Measurements from ENCODE around the gene TECPR1.

Gene TECPR1

GRCh38 chr7:98189559-98189958 is 62.5 kb downstream of the TECPR1 start:
- DNase-seq (ENCODE audit: low spot score): no peak
- no CpG with 5 or more reads among the region's 11 CpGs for WGBS, 2 donors (ENCODE audit: extremely low coverage in 2 of 2, insufficient read length in 2 of 2, insufficient replicate concordance in 1 of 2)

DNA sequence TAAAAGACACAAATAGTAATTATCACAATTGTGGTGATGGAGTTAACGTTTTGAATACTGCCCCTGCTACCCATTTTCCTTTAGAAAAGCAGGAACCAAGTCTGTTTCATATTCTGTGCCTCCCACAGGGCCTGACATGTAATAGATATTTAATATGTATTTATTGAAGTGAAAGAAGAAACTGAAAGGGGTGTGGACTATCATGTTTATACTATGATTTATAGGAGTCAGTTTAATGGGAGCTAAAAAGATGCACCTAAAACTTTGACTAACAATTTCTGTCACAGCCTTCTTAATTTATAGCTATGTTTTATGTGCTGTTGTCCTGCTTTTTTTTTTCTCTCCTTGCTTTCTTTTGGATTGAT is 64.9 kb downstream of the TECPR1 start:
- H3K9ac ChIP-seq (ENCODE audit: low read depth, low read length, poor library complexity): no peak overlapping the region
- H2BK12ac ChIP-seq (ENCODE audit: low read length): no peak overlapping the region
- H2AK5ac ChIP-seq (ENCODE audit: low read depth, low read length): no peak overlapping the region
- no peak overlapping the region for H2BK5ac ChIP-seq (ENCODE audit: low read length)
- H3K14ac ChIP-seq (ENCODE audit: low read length): no peak overlapping the region
- no peak overlapping the region for H3K4ac ChIP-seq (ENCODE audit: low read length)
- H4K8ac ChIP-seq (ENCODE audit: low read depth, low read length): no peak overlapping the region
- H4K91ac ChIP-seq (ENCODE audit: low read depth, low read length, poor library complexity): no peak overlapping the region
- no peaks in the 10 kb centered on the region for H3K4me1 ChIP-seq (ENCODE audit: control insufficient read depth in 2 of 2, insufficient read depth in 1 of 2, low read depth in 1 of 2, low read length in 2 of 2)
- peaks cover 11 to 54% of the 10 kb centered on the region in 2 donors for H3K36me3 ChIP-seq (replicated peaks in 1 of 2; ENCODE audit: control insufficient read depth in 2 of 2, insufficient read depth in 2 of 2, low read length in 2 of 2)
- no CpG with 5 or more reads among the region's 1 CpG for WGBS, 2 donors (ENCODE audit: extremely low coverage in 2 of 2, insufficient read length in 2 of 2, insufficient replicate concordance in 1 of 2)
- H2AFZ ChIP-seq (ENCODE audit: low read length): no peak overlapping the region
- no peak overlapping the region for H3K4me3 ChIP-seq (ENCODE audit: low read length in 2 of 2)
- peaks cover 5 to 9% of the 10 kb centered on the region in 2 donors for H3K9me3 ChIP-seq (replicated peaks in 1 of 2; ENCODE audit: control insufficient read depth in 2 of 2, insufficient read depth in 1 of 2, low read depth in 1 of 2, low read length in 2 of 2)
- no peak overlapping the region for H3K23ac ChIP-seq (ENCODE audit: low read depth, low read length, poor library complexity)
- H2BK120ac ChIP-seq (ENCODE audit: low read depth, low read length): no peak overlapping the region
- H3K18ac ChIP-seq (ENCODE audit: low read length): no peak overlapping the region
- H2BK15ac ChIP-seq (ENCODE audit: low read length): no peak overlapping the region
- no peak overlapping the region for H3K4me2 ChIP-seq (ENCODE audit: insufficient read depth, low read length, poor library complexity, severe bottlenecking)
- no peak overlapping the region for H3K27ac ChIP-seq (replicated peaks; ENCODE audit: low read length)
- H3K27me3 ChIP-seq (ENCODE audit: control insufficient read depth in 3 of 3, insufficient read depth in 3 of 3, low read depth in 1 of 3, low read length in 3 of 3): no peaks in the 10 kb centered on the region
- DNase-seq (ENCODE audit: low spot score): no peak
- no peaks in the 10 kb centered on the region for H3K79me1 ChIP-seq (ENCODE audit: low read depth, low read length)

More at GRCh38 chr7:98189559-98189958, 62.5 kb downstream of the TECPR1 start:
- Histone ChIP-seq H2AK5ac (ENCODE audit: low read depth, low read length) (no peak overlapping the region), H3K27me3 (ENCODE audit: control insufficient read depth in 3 of 3, insufficient read depth in 3 of 3, low read depth in 1 of 3, low read length in 3 of 3) (no peaks in the 10 kb centered on the region), H3K4me2 (ENCODE audit: insufficient read depth, low read length, poor library complexity, severe bottlenecking) (no peak overlapping the region), H3K14ac (ENCODE audit: low read length) (no peak overlapping the region), H2BK15ac (ENCODE audit: low read length) (no peak overlapping the region), H3K4ac (ENCODE audit: low read length) (no peak overlapping the region), H2BK120ac (ENCODE audit: low read depth, low read length) (no peak overlapping the region), H3K4me1 (ENCODE audit: control insufficient read depth in 2 of 2, insufficient read depth in 1 of 2, low read depth in 1 of 2, low read length in 2 of 2) (no peaks in the 10 kb centered on the region), H3K18ac (ENCODE audit: low read length) (no peak overlapping the region), H3K27ac (replicated peaks; ENCODE audit: low read length) (no peak overlapping the region), H2AFZ (ENCODE audit: low read length) (no peak overlapping the region), H3K23ac (ENCODE audit: low read depth, low read length, poor library complexity) (peak overlapping the region; percentile 39), H2BK12ac (ENCODE audit: low read length) (no peak overlapping the region), H3K9me3 (replicated peaks in 1 of 2; ENCODE audit: control insufficient read depth in 2 of 2, insufficient read depth in 1 of 2, low read depth in 1 of 2, low read length in 2 of 2) (peaks cover 5 to 7% of the 10 kb centered on the region in 2 donors), H4K8ac (ENCODE audit: low read depth, low read length) (no peak overlapping the region), H3K4me3 (ENCODE audit: low read length in 2 of 2) (no peak overlapping the region), H2BK5ac (ENCODE audit: low read length) (no peak overlapping the region), H3K9ac (ENCODE audit: low read depth, low read length, poor library complexity) (peak overlapping the region; percentile 51), H3K79me1 (ENCODE audit: low read depth, low read length) (no peaks in the 10 kb centered on the region), H3K36me3 (replicated peaks in 1 of 2; ENCODE audit: control insufficient read depth in 2 of 2, insufficient read depth in 2 of 2, low read length in 2 of 2) (peaks cover 25 to 78% of the 10 kb centered on the region in 2 donors), H4K91ac (ENCODE audit: low read depth, low read length, poor library complexity) (no peak overlapping the region)

DNA sequence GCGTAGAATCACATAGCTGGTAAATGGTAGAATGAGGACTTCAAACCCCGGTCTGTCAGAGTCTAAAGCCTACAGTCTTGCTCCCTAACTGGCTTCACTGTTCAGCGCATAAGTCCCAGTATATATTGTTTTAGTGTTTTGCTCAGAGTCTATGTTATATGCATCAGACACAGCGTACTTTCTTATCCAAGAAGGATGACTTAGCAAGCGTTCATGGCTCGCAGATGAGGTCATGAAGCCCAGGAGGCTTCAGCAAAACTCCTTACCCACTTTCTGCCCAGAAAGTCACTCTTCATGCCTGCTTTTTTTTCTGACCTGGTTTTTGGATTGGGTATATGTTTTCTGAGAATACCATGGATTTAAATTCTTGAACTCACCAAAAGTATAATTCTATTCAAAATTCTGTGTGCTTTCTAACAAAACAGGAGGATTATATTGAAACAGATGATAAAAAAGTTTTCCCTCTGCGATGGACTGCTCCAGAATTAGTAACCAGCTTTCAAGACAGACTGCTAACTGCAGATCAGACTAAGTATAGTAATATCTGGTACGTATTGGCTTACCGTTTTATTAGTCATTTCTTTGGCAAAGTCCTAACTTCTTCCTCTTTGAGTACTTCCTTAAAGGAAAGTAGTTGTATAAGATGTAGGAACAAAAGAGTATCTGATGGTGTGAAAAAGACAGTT is 65.4 kb downstream of the TECPR1 start:
- Histone ChIP-seq H2BK15ac (ENCODE audit: low read length) (no peak overlapping the region), H3K27me3 (ENCODE audit: control insufficient read depth in 3 of 3, insufficient read depth in 3 of 3, low read depth in 1 of 3, low read length in 3 of 3) (no peaks in the 10 kb centered on the region), H3K79me1 (ENCODE audit: low read depth, low read length) (no peaks in the 10 kb centered on the region), H3K18ac (ENCODE audit: low read length) (no peak overlapping the region), H2BK120ac (ENCODE audit: low read depth, low read length) (no peak overlapping the region), H4K8ac (ENCODE audit: low read depth, low read length) (no peak overlapping the region), H4K91ac (ENCODE audit: low read depth, low read length, poor library complexity) (no peak overlapping the region), H3K14ac (ENCODE audit: low read length) (no peak overlapping the region), H3K27ac (replicated peaks; ENCODE audit: low read length) (no peak overlapping the region), H3K9me3 (replicated peaks in 1 of 2; ENCODE audit: control insufficient read depth in 2 of 2, insufficient read depth in 1 of 2, low read depth in 1 of 2, low read length in 2 of 2) (peaks cover 5 to 9% of the 10 kb centered on the region in 2 donors), H2BK12ac (ENCODE audit: low read length) (no peak overlapping the region), H2AK5ac (ENCODE audit: low read depth, low read length) (no peak overlapping the region), H3K4me1 (ENCODE audit: control insufficient read depth in 2 of 2, insufficient read depth in 1 of 2, low read depth in 1 of 2, low read length in 2 of 2) (no peaks in the 10 kb centered on the region), H2AFZ (ENCODE audit: low read length) (no peak overlapping the region), H3K9ac (ENCODE audit: low read depth, low read length, poor library complexity) (no peak overlapping the region), H3K4me2 (ENCODE audit: insufficient read depth, low read length, poor library complexity, severe bottlenecking) (no peak overlapping the region), H3K36me3 (replicated peaks in 1 of 2; ENCODE audit: control insufficient read depth in 2 of 2, insufficient read depth in 2 of 2, low read length in 2 of 2) (peaks cover 6 to 48% of the 10 kb centered on the region in 2 donors), H3K4ac (ENCODE audit: low read length) (no peak overlapping the region), H3K23ac (ENCODE audit: low read depth, low read length, poor library complexity) (no peak overlapping the region), H2BK5ac (ENCODE audit: low read length) (no peak overlapping the region), H3K4me3 (ENCODE audit: low read length in 2 of 2) (no peak overlapping the region)
- WGBS, 2 donors (ENCODE audit: extremely low coverage in 2 of 2, insufficient read length in 2 of 2, insufficient replicate concordance in 1 of 2): no CpG with 5 or more reads among the region's 9 CpGs
- no peak for DNase-seq (ENCODE audit: low spot score)

DNA sequence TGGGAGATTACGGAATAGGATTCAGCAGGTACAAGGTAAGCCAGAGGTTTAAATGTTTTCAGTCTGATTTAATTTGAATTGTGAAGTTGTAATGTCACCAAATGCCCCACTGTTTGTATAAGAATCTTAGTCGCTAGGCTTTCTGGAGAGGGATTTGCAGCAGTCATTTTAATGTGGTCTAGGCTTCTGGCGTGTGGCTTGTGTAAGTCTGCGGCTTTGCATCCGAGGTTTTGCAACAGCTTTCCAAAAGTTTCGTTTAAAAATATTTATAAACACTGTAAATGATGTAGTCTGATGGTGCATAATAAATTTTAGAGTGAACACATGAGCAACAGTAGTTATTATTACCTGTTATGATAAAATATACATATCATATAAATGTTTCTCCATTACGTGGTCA is 66.9 kb downstream of the TECPR1 start:
- no peaks in the 10 kb centered on the region for H3K79me1 ChIP-seq (ENCODE audit: low read depth, low read length)
- H2AFZ ChIP-seq (ENCODE audit: low read length): no peak overlapping the region
- H3K4me2 ChIP-seq (ENCODE audit: insufficient read depth, low read length, poor library complexity, severe bottlenecking): no peak overlapping the region
- H3K4me1 ChIP-seq (ENCODE audit: control insufficient read depth in 2 of 2, insufficient read depth in 1 of 2, low read depth in 1 of 2, low read length in 2 of 2): no peaks in the 10 kb centered on the region
- H2BK120ac ChIP-seq (ENCODE audit: low read depth, low read length): no peak overlapping the region
- H2BK5ac ChIP-seq (ENCODE audit: low read length): no peak overlapping the region
- H3K9me3 ChIP-seq (replicated peaks in 1 of 2; ENCODE audit: control insufficient read depth in 2 of 2, insufficient read depth in 1 of 2, low read depth in 1 of 2, low read length in 2 of 2): peaks cover 5 to 9% of the 10 kb centered on the region in 2 donors
- H3K4me3 ChIP-seq (ENCODE audit: low read length in 2 of 2): no peak overlapping the region
- H4K8ac ChIP-seq (ENCODE audit: low read depth, low read length): no peak overlapping the region
- no peak overlapping the region for H4K91ac ChIP-seq (ENCODE audit: low read depth, low read length, poor library complexity)
- no peak overlapping the region for H3K4ac ChIP-seq (ENCODE audit: low read length)
- no peak for DNase-seq (ENCODE audit: low spot score)
- WGBS, 2 donors (ENCODE audit: extremely low coverage in 2 of 2, insufficient read length in 2 of 2, insufficient replicate concordance in 1 of 2): no CpG with 5 or more reads among the region's 7 CpGs
- H2BK15ac ChIP-seq (ENCODE audit: low read length): no peak overlapping the region
- H3K23ac ChIP-seq (ENCODE audit: low read depth, low read length, poor library complexity): no peak overlapping the region
- no peak overlapping the region for H2BK12ac ChIP-seq (ENCODE audit: low read length)
- H3K9ac ChIP-seq (ENCODE audit: low read depth, low read length, poor library complexity): no peak overlapping the region
- no peak overlapping the region for H3K27ac ChIP-seq (replicated peaks; ENCODE audit: low read length)
- no peaks in the 10 kb centered on the region for H3K27me3 ChIP-seq (ENCODE audit: control insufficient read depth in 3 of 3, insufficient read depth in 3 of 3, low read depth in 1 of 3, low read length in 3 of 3)
- H3K18ac ChIP-seq (ENCODE audit: low read length): no peak overlapping the region
- H3K14ac ChIP-seq (ENCODE audit: low read length): no peak overlapping the region
- no peak overlapping the region for H2AK5ac ChIP-seq (ENCODE audit: low read depth, low read length)
- peaks cover 5 to 40% of the 10 kb centered on the region in 2 donors for H3K36me3 ChIP-seq (replicated peaks in 1 of 2; ENCODE audit: control insufficient read depth in 2 of 2, insufficient read depth in 2 of 2, low read length in 2 of 2)

Data from neuronal stem cell (in vitro differentiated cells).